Activated T-cell treated with anti-CD3 and anti-CD28 coated beads for 4 hours (primary cell): ENCODE results near the gene CFL1.
"Not testable (repeated sequence)": the region's sequence is repeated elsewhere in the genome, so short reads cannot be mapped to it uniquely, and the experiment has no call there.

Source experiments
- DNase-seq: peaks from one replicate; pipeline ENCODE4 v3.0.0-alpha.2; 2020

CFL1 gene

DNA sequence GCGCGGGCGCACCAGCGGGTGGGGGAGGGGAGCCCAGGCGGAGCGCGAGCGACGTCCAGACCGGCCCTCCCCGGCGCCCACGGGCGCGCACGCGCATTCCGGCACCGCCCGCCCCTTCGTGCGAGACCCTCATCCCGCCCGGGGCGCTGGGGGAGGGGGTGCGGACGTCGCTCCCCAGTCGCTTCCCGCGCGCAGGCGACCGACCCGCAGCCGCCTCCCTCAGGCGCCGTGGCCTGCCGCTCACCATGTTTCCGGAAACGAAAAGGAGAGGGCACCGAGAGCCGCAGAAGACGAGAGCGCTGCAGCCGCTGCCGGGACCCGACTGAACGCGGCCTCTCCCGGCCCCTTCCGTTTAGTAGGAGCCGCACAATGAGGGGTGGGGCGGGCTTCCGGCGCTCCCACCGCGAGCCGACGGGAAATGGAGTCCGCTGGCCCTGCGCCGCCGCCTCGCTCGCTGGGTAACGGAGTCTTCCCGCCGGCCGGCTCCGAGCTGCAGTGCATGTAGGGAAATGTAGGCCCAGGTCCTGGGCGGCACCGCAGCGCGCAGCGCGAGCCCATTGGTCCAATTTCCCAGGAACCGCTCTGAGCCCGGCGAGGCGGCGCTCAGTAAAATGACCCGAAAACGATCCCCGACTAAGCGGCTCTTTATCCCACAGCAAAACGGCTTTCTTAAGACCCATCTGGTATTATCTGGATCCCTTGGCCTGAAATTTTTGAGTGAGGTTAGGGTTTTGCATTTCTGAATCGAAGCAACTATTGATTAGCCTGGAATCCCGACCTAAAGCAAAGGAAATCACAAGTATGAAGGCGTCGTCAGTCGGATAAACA is at the start of gene CFL1:
TSS of gene CFL1 (minus strand) at position 328 of the 828 bp plus-strand sequence. CDS start at position 247, 81 bp downstream.
- peak; percentile 89 for DNase-seq

DNA sequence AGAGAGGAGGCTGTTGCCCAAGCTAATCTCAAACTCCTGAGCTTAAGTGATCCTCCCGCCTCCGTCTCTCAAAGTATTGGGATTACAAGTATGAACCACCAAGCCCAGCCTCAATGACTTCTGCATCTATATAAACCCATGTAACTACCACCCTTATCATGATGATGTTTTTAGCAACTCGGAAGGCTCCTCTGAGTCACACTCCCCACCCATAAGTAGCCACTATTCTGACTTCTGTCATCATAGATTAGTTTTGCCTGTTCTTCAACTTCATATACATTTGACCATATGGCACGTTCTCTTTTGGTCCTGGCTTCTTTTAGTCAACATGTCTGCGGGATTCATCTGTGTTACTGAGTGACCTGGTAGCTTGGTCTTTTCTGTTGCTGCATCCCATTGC is 48.6 kb upstream of the CFL1 start:
- no peak for DNase-seq

DNA sequence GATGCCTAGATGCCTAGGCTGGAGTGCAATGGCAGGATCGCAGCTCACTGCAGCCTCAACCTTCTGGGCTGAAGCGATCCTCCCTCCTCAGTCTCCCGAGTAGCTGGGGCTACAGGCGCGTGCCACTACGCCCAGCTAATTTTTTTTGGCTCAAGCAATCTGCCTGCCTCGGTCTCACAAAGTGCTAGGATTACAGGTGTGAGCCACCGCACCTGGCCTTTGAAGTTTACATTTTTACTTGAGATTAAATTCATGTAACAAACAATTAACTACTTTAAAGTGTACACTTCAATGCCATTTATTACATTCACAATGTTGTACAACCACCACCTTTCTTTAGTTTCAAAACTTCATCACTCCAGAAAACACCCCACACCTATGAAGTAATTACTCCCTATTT is 45.7 kb upstream of the CFL1 start:
- no peak for DNase-seq

DNA sequence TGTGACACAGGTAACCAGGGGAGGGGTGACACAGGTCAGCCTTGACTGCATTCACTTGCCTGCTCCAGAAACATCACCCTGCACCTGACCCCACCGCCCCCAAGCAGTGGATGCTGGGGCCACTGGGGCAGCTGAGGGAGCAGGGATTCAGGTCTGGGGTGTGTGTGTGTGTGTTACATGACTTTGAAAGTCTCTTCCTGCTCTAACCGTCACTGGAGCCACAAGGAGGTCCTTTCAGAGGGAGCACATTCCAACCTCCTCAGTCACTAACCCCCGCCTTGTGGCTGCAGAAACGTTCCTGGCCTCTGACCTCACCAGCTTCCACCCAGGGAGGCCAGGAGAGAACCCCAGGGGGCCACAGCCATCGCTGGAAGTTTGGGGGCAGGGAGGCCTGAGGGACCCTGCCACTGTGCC is 45.1 kb upstream of the CFL1 start:
- no peak for DNase-seq

DNA sequence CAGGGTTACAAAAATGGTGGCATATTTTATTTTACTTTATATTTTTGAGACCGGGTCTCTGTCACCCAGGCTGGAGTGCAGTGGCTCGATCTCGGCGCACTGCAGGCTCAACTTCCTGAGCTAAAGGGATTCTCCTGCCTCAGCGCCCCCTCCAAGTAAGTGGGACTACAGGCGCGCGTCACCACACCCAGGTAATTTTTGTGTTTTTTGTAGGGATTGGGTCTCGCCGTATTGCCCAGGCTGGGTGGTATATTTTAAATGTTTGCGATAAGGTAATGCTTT is 42.9 kb upstream of the CFL1 start:
- DNase-seq, result no peak

DNA sequence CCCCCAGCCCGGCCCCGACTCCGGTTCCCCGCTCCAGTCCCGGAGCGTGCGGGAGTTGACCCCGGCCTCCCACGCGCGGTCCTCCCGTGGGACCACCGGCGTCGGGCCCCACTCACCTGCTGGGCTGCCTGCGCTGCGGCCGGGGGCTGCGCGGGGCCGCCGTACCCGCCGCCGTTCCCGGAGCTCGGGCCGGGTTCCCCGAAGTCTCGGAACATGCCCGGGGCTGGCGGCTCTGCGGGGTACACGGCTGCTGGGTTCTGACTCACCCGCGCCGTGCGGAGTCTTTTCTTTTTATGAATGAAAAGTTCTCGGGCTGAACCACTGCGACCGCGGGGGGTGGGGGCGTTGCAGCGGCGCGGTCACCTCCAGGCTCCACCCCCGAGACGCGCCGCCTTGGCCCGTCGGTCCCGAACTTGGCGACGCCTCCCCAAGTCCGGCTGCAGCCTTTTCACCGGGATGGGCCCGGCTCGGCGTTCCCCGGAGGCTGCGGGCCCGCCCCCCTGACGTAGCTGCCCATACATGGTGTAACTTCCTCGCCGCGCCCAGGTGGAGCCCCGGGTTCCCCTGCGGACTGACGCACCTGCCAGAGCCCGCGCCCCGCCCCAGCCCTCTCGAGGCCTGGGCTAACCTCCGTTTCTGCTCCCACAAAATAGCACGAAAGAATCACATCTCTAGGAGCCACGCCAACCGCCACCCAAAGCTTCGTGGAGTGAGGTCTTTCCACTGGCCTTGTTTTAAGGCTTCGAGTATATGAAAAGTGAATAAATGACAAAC is 42.3 kb upstream of the CFL1 start, which contains the start of gene FOSL1:
TSS of gene FOSL1 (minus strand) at position 264 of the 774 bp plus-strand sequence. CDS start at position 215, 49 bp downstream.
- peak; percentile 89 for DNase-seq

DNA sequence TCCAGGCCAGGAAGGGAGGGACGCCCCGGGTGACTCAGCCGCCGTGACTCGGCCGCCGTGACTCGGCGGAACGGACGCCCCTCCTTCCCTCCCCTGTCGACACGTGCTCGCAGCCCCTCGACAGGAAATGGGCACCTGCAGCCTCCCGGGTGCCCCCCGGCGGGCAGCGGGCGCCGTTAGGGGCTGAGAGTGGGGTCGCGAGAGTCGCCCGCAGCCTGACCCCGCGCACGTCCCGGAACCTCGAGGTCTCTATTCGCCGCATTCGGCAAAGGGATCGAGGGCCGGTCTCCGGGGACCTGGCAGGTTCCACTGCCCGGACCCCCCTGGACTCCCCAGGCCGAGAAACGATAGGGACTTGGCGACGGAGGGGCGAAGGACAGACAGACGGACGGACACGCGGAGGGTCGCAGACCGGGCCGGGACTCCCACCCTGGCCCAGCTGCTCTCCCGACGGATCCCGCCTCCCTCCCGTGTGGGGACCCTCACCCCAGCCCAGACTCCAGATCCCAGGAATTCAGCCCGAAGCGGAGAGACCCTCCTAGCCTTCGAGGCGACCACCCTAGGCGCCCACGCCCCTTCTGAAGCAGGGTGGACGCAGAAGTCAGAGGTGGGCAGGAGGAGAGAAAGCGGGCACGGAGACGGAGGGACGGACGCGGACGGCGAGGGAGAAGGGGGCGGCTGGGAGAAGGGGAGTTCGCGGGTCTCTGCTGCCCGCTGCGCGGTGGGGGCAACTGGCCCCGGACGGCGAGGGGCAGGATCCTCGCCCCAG is 41.6 kb upstream of the CFL1 start:
- peak; percentile 65 for DNase-seq

DNA sequence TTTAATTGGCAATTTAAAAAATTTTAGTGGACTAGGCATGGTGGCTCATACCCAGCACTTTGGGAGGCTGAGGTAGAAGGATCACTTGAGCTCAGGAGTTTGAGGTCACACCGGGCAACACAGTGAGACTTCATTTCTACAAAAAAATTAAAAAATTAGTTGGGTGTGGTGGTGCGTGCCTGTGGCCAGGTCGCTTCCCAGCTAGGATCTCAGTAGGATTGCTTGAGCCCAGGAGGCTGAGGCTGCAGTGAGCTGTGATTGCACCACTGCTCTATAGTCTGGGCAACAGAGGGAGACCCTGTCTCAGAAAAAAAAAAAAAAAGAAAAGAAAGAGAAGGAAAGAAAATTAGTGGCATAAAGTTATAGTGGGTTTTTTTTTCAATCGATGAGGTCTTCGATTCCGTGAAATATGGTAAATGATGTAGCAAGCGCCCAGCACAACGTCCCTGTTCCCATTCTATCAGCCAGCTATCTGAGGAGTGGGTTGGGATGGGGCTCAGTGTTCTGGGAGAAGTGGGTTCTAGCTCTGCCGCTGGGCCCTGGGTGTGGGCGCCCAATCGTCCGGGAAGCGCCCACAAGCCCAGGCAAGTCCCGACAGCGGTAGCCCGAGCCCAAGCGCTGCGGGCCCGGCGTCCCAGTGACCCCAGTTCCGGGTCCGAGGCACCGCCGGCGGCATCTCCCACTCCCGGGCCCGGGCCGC is 40.8 kb upstream of the CFL1 start:
- no peak for DNase-seq

DNA sequence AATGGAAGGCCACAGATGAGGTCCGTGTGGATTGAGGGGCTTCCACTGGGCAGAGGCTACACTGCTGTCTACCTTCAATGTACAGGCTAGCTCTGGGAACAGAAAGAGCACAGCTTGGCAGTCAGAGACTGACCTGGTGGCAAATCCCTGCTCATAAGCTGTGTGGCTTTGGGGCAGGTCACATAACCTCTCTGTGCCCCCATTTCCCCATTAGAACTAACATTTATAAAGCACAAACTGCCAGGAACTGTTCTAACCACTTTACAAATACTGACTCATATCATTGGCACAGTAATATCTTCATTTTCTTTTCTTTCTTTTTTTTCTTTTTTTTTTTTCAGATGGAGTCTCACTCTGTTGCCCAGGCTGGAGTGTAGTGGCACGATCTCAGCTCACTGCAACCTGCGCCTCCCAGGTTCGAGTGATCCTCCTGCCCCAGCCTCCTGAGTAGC is 39.1 kb upstream of the CFL1 start:
- DNase-seq, result no peak

DNA sequence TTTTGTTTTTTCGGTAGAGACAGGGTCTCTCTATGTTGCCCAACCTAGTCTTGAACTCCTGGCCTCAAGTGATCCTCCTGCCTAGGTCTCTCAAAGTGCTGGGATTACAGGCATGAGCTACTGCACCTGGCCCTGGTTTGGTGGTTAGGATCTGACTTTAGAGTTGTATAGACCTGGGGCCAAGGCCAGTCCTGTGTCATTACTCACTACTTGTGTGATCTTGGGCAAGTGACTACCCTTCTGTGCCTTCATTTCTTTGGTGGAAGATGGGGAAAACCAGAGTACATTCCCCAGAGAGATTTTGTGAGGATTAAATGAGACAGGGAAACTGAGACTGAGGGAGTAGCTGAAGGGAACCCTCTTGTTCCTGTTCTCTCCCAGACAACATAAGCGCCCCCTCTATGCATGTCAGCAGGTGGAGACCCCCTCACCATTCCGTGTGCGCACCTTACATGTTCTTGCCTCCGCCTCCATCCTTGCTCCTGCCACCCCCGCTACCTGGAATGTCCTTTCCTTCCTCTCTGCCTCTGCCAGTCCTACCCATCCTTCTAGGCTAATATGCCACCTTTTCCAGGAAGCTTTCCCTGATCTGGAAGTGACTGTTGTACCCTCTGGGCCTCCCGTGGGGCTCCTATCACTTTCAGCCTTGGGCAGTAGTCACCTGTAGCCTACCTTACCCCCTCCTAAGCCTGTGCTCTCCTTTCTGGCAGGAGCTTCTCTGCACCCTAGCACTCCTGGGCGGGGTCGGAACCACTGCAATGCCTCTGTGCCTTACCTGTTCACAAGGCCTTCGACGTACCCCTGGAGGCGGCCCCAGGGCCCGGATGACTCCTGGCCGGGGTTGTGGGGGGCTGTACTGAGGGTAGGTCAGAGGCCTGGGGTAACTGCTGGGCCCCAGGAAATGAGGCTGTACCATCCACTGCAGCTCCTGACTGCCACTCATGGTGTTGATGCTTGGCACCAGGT is 38.3 kb upstream of the CFL1 start:
- DNase-seq, result no peak

DNA sequence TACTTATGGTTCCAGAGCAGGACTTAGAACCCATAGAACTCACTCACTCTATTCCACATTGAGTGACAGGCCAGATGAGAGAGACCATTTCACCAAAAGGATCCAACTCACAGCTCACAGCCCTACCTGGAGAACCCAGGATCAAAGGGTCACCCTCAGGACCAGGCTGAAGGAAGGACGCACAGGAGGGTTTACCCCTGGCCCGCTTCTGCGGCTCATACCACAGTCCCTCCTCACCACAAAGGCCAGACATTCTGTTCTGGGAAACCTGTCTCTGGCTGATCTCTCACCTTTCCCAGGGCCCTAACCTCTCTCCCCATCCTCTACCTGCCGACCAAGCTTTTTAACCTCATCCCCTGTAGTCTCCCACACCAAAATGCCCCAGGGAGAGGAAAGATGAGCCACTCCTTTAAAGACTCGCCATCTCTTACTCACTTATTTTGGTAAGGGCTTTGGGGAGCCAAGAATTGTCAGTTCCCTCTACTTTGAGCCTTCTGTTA is 37.6 kb upstream of the CFL1 start:
- no peak for DNase-seq

DNA sequence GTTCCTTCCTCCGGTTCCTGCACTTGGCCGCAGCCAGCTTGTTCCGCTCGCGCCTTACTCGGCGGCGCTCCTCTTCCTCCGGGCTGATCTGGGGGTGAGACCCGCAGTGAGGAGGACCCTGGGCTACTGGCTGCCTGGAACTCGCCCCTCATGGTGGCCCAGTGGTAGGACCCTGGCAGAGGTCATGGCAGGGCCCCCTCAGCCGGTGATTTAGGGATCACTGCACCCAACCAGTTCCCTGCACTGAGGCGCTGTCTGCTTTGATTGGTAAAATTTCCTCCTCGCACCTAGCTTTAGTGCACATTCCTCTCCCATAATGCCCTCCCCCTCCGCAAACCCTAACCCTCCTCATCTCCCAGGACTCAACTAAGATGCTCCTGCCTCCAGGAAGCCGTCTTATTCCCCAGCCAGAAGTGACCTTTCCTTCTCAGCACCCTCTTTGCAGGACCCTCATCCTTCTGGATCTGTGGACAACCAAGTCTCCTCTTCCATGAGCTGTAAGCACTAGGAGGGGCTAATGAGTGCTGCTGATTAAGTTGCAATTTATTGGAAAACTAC is 36.1 kb upstream of the CFL1 start:
- no peak for DNase-seq

DNA sequence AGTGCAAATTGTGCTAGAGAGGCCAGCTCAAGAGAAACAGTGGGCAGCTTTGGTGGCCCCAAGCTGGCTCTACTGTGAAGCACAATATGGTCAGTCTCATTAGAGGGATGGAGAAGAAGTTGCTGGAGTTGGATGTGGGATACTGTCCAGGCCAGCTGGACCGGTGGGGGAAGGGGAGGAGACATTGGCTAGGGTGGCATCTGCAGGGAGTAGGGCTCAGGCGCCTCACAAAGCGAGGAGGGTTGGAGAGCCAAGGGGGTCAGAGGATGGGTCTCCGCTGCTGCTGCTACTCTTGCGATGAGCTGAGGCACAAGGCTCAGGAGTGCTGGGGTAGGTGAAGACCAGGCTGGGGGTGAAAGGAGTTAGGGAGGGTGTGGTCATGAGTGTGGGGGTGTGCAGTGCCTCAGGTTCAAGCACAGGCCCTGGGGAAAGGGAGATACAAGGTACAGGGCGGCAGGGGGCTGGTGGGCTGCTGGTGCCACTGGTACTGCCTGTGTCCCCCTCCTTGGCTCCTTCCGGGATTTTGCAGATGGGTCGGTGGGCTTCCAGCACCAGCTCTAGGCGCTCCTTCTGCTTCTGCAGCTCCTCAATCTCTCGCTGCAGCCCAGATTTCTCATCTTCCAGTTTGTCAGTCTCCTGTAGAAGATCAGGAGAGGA is 34.8 kb upstream of the CFL1 start:
- no peak for DNase-seq

DNA sequence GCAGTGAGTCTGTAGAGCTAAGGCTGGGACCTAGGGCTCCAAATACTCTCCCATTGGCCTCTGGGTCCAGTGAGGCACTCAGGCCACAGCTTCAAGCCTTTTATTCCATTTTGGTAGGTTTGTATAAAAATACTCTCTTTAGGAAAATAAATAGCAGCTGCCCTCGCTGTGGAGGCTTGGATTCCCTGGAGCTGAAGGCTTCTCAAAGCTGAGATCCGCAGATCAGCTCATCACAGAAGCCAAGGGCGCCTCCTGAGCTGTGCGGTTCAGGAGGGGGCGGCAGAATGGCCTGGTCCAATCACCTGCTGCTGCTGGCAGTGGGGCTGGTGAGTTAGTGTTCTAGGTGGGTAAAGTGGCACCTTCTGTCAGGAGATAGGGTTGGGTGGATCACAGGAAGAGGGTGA is 34.2 kb upstream of the CFL1 start:
- DNase-seq, result not testable (repeated sequence)

DNA sequence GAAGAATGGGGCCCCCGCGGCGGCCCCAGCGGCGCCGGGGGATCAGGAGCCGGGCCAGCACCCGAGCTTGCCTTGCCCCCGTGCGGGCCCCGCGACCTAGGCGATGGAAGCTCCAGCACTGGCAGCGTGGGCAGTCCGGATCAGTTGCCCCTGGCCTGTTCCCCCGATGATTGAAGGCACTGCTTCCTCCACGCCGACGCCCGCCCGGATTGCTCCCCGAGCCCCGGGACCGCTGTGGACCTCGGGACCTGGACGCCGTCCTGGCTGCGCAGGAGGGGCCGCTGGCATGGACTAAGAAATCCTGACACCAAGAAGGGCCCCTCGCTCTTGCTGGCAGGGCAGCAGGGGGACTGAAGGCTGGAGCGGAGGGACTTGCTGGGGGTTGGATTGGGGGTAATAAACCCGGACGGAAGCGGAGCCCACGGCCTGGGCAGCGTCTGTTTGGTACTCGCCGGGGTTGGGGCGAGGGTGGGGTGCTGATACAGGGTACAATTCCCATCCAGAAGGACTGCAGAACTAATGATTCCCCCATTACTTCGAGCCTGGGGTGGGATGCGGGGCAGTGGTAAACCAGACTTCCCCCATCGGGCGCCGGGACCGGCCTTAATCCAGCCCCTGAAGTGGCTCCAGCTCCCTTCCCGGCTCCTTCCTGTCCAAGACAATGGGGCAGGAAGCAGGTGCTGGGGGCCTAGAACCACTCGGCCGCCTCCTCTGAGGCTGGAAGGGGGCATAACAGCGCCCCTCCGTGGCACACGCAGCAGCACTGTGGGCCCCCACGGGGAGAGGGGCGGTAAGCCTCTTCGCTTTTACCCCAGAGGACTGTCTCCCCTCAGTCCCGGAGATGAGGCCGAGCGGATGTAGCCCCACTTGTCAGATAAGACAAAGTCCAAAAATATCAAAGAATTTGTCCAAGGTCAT is 33.5 kb upstream of the CFL1 start:
- DNase-seq, result no peak

DNA sequence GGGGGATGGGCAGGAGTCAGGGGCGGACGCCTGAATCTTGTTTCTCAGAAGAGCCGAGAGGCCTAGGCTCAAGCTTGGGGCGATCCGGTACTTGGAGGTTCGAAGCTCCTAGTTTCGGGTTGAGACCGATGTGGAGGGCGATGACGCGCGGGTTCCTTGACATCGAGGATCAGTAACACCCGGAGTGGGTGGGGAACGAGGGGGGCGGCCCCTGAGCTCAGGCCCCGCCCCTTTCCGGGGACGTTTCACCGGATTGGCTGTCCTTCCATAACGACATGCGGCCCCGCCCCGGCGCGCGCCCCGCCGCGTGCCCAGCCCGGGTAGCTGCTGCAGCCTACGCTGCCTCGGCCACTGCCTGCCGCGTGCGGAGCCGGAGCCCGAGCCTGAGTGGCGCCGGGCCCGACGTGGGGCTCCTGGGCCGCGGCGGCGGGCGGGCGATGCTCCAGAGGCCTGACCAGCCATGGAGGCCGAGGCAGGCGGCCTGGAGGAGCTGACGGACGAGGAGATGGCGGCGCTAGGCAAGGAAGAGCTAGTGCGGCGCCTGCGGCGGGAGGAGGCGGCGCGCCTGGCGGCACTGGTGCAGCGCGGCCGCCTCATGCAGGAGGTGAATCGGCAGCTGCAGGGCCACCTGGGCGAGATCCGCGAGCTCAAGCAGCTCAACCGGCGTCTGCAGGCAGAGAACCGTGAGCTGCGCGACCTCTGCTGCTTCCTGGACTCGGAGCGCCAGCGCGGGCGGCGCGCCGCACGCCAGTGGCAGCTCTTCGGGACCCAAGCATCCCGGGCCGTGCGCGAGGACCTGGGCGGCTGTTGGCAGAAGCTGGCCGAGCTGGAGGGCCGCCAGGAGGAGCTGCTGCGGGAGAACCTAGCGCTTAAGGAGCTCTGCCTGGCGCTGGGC is 32.6 kb upstream of the CFL1 start, which contains the start of gene CCDC85B:
TSS of gene CCDC85B (plus strand) at position 350 of the 895 bp plus-strand sequence. CDS start at position 461, 111 bp downstream.
- DNase-seq, result peak; percentile 99

DNA sequence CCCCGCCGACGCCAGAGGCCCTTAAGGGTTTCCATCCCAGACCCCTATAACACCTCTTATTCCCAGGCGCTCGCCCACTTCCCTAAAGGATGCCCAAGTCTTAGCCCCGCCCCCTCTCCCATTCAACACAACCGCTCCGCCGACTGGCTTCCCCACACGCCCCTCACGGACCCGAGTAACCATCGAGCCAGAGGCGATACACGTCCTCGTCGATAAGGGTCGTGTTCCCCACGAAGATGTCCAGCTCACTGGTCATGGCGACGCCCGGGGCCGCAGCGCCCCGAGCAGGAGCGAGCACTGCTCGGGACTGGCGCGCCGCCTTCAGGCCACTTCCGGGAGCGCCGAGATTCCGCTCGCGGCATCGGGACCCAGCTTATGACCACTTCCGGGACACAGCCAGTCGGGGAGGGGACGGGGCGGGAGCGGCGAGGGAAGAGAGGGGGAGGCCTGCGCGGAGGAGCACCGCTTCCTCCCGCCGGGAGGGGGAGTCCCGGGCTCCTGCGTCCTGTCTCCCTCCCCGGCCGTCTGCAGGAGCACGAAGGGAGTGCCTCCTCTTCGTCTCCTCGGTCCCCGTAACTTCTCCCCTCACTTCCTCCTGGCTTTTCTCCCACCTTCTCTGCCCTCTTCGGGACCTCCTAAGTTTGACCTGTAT is 30.3 kb upstream of the CFL1 start, which contains the start of gene FIBP:
TSS of gene FIBP (minus strand) at position 309 of the 652 bp plus-strand sequence. CDS start at position 256, 53 bp downstream.
- peak; percentile 89 for DNase-seq
